Mucosa of rectum (tissue), 2 donors: ENCODE data around the gene MAP3K8.
A peak's percentile ranks its signal among the peaks of the same experiment; 100 is the strongest.

Source experiments
- H3K27ac ChIP-seq, 2 donors: one replicate each; pipeline ENCODE4 v1.7.0; 2013; ENCODE audit warnings: inconsistent platforms in 2 of 2, low read depth in 2 of 2, low read length in 2 of 2
- H3K27me3 ChIP-seq, 2 donors: one replicate each; pipeline ENCODE4 v1.7.0; 2013; ENCODE audit warnings: low read length in 2 of 2; ENCODE audit not compliant: control insufficient read depth in 2 of 2, insufficient read depth in 2 of 2
- H3K36me3 ChIP-seq, 2 donors: one replicate each; pipeline ENCODE4 v1.7.0; 2013; ENCODE audit warnings: low read length in 2 of 2; ENCODE audit not compliant: control insufficient read depth in 2 of 2, insufficient read depth in 2 of 2
- H3K4me1 ChIP-seq, 2 donors: one replicate each; pipeline ENCODE4 v1.7.0; 2013; ENCODE audit warnings: low read length in 2 of 2, mild to moderate bottlenecking in 1 of 2; ENCODE audit not compliant: control insufficient read depth in 2 of 2, insufficient read depth in 2 of 2
- H3K4me3 ChIP-seq, 2 donors: one replicate each; pipeline ENCODE4 v1.7.0; 2013; ENCODE audit warnings: low read length in 2 of 2
- H3K9ac ChIP-seq, 2 donors: one replicate each; pipeline ENCODE4 v1.7.0; 2013; ENCODE audit warnings: low read length in 2 of 2, low read depth in 1 of 2, mild to moderate bottlenecking in 1 of 2
- H3K9me3 ChIP-seq, 2 donors: one replicate each; pipeline ENCODE4 v1.7.0; 2013; ENCODE audit warnings: low read length in 2 of 2; ENCODE audit not compliant: control insufficient read depth in 2 of 2
- donor health status: healthy.
- donor health status: Normal muscosa, but diverticular disease.

The MAP3K8 gene

GRCh38 chr10:30488316-30488715 is 54.3 kb downstream of the MAP3K8 start:
- Histone ChIP-seq H3K4me1 (no peaks in the 10 kb centered on the region), H3K9me3 (no peaks in the 10 kb centered on the region), H3K27me3 (no peaks in the 10 kb centered on the region), H3K4me3 (no peak overlapping the region), H3K9ac (no peak overlapping the region), H3K27ac (peak overlapping the region; percentile 11 to 35), H3K36me3 (no peaks in the 10 kb centered on the region)

GRCh38 chr10:30489346-30489745 is 55.4 kb downstream of the MAP3K8 start:
- Histone ChIP-seq H3K36me3 (no peaks in the 10 kb centered on the region), H3K27ac (no peak overlapping the region), H3K4me1 (no peaks in the 10 kb centered on the region), H3K4me3 (no peak overlapping the region), H3K9me3 (no peaks in the 10 kb centered on the region), H3K27me3 (no peaks in the 10 kb centered on the region), H3K9ac (no peak overlapping the region)

- no peaks in the 10 kb centered on the region for H3K27me3 ChIP-seq
- no peak overlapping the region for H3K4me3 ChIP-seq
- H3K4me1 ChIP-seq = no peaks in the 10 kb centered on the region
- H3K9ac ChIP-seq = no peak overlapping the region
- no peak overlapping the region for H3K27ac ChIP-seq
- H3K9me3 ChIP-seq = no peaks in the 10 kb centered on the region
- no peaks in the 10 kb centered on the region for H3K36me3 ChIP-seq
Observed at GRCh38 chr10:30490289-30491000, 56.5 kb downstream of the MAP3K8 start.

GRCh38 chr10:30491204-30491915 is 57.4 kb downstream of the MAP3K8 start:
- Histone ChIP-seq H3K27ac (no peak overlapping the region), H3K9ac (no peak overlapping the region), H3K9me3 (no peaks in the 10 kb centered on the region), H3K36me3 (no peaks in the 10 kb centered on the region), H3K4me1 (no peaks in the 10 kb centered on the region), H3K4me3 (no peak overlapping the region), H3K27me3 (no peaks in the 10 kb centered on the region)

GRCh38 chr10:30491916-30492515 is 58.0 kb downstream of the MAP3K8 start:
- Histone ChIP-seq H3K36me3 (no peaks in the 10 kb centered on the region), H3K27ac (no peak overlapping the region), H3K9me3 (no peaks in the 10 kb centered on the region), H3K4me3 (no peak overlapping the region), H3K4me1 (no peaks in the 10 kb centered on the region), H3K27me3 (no peaks in the 10 kb centered on the region), H3K9ac (no peak overlapping the region)

GRCh38 chr10:30493609-30494530 is 59.9 kb downstream of the MAP3K8 start:
- Histone ChIP-seq H3K36me3 (no peaks in the 10 kb centered on the region), H3K27me3 (no peaks in the 10 kb centered on the region), H3K27ac (peak overlapping the region in 1 of 2 donors; percentile 34), H3K4me1 (no peaks in the 10 kb centered on the region), H3K4me3 (no peak overlapping the region), H3K9me3 (no peaks in the 10 kb centered on the region), H3K9ac (no peak overlapping the region)

- Histone ChIP-seq H3K9me3 (no peaks in the 10 kb centered on the region), H3K36me3 (no peaks in the 10 kb centered on the region), H3K9ac (no peak overlapping the region), H3K4me3 (no peak overlapping the region), H3K27me3 (no peaks in the 10 kb centered on the region), H3K4me1 (no peaks in the 10 kb centered on the region), H3K27ac (peak overlapping the region; percentile 23 to 34)
Observed at GRCh38 chr10:30494558-30494957, 60.6 kb downstream of the MAP3K8 start.

GRCh38 chr10:30495687-30496086 is 61.7 kb downstream of the MAP3K8 start:
- Histone ChIP-seq H3K4me3 (no peak overlapping the region), H3K4me1 (no peaks in the 10 kb centered on the region), H3K36me3 (no peaks in the 10 kb centered on the region), H3K27me3 (no peaks in the 10 kb centered on the region), H3K9ac (no peak overlapping the region), H3K27ac (no peak overlapping the region), H3K9me3 (no peaks in the 10 kb centered on the region)

- H3K4me1 ChIP-seq = no peaks in the 10 kb centered on the region
- no peak overlapping the region for H3K9ac ChIP-seq
- H3K27ac ChIP-seq = no peak overlapping the region
- H3K4me3 ChIP-seq = no peak overlapping the region
- no peaks in the 10 kb centered on the region for H3K36me3 ChIP-seq
- no peaks in the 10 kb centered on the region for H3K27me3 ChIP-seq
- H3K9me3 ChIP-seq = no peaks in the 10 kb centered on the region
Observed at GRCh38 chr10:30499816-30500215, 65.8 kb downstream of the MAP3K8 start.
